Brain pericyte (primary cell): ENCODE data around the gene TTC9.

Experiments
- DNase-seq: peaks from one replicate; pipeline ENCODE4 v3.0.0-alpha.2; 2012; ENCODE audit warnings: low read depth, low spot score

Gene TTC9

DNA sequence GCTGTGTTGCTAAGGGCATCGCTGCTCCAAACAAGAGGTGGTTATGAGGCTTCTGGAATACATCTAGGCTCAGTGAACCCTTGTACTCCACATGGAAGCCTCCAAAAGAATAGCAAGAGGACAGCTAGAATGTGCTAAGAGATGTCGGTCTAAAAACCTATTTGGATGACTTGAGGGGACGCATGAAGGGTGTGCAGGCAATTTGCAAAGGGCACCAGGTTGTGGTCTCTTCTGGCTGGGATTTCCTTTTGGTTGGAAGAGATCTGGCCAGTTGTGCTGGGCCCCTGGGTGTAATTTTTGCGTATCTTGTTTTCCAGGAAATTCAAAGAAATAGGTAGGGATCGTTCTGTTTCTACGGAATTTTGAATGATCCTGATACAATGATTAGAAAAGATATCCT, 4.2 kb downstream of the TTC9 start:
- no peak for DNase-seq

DNA sequence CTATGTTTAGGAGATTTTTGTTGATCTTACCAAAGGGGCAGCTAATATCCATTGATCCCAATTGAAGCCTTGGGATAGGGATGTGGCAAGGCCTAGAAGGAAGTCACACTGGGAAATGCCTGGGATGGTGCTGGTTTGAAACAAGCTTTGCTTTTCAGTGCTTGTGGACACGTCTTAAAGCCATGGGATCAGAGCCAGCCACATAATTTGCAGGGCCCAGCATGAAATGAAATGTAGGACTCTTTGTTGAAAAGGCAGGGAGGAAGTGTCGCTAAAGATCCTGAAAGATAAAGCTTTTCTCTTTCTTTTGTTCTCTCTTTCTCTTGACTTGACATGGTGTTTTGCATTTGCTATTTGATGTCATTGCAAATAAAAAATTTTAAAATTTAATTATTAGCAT, 5.0 kb downstream of the TTC9 start:
- DNase-seq: no peak

DNA sequence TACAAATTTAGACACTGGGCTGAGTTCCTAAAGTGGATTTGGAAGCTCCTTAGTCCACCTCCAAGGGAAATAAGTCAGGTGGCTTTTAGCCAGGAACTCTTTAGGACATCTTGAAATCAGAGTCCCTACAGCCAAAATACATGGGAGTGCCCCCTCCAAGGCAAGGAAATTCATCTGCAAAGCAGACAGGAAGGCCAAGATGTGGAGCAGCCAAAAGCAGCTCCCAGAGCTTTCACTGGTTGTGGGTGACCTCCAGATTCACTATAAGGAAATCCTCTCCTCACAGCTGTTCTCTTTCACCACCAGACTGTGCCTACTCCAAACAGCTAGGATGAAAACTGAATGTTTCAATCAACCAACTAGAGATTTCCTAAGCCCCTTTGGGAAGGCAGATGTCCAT, 6.6 kb downstream of the TTC9 start:
- DNase-seq: no peak

DNA sequence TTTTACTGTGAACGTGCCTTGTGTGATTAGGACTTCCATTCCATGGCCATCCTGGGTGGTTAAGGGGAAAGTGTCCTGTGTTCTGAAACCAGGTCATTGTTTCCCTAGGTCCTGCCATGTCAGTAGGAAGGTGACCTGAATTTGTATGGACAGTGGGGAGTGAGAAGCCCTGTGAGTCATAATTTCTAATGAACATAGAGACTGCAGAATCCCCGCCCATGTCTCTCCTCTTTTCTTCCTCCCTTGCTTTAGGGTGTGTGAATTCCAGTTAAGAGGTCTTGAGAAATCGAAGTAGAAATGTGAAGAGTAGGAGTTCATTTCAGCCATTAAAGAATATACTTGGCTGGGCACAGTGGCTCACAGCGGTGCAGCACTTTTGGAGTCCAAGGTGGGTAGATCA, 8.1 kb downstream of the TTC9 start:
- no peak for DNase-seq

DNA sequence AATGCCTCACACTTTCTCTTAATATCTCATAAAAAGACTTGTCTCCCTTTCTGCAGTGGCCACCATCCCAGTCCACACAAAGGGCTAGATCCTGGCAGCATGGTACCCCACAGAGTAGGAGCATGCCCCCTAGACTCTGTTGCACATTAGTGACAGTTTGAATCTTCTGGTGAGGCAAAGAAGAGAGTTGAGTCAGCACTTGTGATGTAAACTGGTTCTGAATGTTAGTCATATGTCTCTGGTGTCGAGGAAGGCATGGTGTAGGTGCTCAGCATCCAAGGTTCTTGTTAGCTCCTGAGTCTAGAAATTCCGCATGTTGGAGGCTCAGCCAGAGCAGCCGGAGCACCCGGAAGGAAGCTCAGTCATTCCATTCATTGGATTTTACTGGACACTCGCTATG, 9.8 kb downstream of the TTC9 start:
- no peak for DNase-seq

DNA sequence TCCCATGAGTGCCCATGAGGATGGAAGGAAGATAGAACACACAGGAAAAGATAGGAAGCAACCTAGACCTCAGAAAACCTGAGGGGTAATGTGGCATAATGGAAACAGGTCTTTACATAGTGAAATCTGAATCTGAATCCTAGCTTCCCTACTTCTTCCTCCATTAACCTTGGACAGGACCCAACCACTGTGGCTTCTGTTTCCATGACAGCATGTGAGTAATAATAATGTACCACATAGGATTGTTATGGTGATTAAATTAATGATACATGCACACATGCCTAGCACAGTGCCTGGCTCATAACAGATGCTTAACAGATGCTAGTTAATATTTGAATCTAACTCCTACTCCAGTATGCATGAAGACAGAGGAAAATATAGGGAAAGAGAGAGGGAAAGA, 11.2 kb downstream of the TTC9 start:
- no peak for DNase-seq

DNA sequence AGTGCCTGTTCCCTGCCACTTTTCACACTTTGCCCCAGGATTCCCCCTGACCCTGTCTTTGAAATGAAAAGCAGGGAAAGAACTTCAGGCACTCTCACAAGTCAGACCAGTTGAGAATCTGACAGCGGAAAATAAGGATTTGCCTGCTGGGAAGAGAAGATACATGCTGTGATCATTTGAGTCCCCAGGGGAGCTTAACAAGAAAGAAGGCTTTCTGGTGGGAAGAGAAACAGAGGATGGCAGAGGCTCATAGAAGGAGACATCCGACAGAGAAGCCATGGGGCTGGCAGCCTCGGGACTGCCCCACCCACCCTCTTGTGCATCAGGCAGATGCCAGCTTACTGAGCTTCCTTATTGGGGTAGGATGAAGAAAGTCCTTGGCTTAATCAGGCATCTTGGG, 11.9 kb downstream of the TTC9 start:
- no peak for DNase-seq

DNA sequence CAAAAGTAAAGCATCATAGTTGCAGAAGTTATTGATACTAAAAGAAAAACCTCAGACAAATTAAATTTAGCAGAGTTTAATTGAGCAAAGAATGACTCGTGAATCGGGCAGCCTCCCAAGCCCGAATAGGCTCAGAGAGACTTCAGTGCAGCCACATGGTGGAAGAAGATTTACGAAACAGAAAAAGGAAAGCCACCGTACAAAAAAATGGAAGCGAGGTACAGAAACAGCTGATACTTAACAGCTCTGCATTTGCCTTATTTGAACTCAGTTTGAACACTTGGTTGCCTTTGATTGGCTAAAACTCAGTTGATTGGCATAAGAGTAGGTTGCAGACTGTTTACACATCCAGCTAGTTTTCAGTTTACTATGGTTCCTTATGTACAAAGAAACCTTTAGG, 12.9 kb downstream of the TTC9 start:
- DNase-seq: no peak

DNA sequence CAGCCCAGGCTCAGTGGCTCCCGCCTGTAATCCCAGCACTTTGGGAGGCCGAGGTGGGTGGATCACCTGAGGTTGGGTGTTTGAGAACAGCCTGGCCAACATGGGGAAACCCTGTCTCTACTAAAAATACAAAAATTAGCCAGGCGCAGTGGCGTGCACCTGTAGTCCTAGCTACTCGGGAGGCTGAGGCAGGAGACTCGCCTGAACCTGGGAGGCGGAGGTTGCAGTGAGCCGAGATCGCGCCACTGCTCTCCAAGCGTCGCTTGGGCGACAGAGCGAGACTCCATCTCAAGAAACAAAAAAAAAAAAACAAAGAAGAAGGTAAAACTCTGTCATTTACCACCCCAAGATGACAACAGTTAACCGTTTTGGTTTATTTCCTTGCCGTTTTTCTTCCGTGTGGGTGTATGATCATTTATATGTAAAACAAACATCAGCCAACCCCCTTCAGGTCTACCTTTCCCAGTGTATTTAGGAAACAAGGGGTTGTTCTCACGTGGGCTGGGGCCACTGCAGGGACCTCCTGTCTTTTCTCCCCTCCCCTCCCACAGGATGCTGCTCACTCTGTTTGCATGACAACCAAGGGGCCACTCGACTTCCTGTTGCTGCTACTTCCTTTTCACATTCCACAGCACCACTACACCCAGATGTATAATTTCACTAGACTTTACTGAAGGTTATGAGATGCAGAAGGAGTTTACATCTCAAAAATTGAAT, 13.6 kb downstream of the TTC9 start:
- DNase-seq: no peak

DNA sequence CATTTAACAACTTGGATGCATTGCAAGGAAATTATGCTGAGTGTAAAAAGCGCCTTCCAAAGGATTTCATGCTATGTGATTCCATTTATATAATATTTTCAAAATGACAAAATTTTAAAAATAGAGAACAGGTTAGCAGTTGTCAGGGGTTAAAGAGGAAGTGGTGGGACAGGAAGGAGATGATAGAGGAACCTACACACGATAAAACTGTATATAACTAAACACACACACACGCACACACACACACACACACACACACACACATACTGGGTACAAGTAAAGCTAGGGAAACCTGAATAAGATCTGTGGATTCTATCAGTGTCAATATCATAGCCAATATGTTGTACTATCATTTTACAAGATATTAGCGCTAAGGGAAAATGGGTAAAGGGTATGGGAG, 17.2 kb downstream of the TTC9 start:
- DNase-seq: no peak

DNA sequence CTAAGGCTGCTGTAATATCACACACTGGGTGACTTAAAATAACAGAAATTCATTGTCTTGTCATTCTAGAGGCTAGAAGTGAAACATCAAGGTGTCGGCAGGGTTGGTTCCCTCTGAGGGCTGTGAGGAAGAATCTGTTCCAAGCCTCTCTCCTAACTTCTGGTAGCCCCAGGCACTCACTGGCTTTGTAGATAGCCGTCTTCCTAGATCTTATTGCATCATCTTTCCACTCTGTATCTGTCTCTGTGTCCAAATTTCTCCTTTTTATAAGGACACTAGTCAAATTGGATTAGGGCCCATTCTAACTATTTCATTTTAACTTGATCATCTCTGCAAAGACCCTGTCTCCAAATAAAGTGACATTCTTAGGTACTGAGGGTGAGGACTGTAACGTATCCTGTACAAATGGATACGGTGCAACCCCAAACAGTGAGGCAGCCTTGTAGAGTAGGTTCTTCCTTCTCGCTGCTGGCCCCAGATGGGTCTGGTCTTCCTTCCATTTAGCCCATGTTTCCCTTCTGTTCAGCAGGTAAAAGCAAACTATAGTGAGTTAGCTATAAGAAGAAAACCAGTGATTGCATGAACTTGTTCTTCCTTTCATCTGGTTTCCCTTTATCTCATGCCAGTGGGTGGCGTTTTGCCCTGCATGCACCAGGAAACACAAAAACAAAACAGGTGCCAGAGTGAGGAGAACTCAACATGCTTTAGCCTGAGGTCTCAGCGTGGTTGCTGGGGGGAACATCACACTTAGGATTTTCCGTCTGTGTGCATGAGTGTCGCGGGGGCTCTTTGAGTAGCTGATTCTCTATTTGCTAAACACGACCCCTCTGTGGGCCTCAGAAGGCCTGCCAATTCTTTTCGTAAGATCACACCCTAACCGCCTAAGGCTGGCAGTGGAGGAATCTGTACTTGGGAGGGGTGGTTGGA, 19.5 kb downstream of the TTC9 start:
- DNase-seq: no peak

DNA sequence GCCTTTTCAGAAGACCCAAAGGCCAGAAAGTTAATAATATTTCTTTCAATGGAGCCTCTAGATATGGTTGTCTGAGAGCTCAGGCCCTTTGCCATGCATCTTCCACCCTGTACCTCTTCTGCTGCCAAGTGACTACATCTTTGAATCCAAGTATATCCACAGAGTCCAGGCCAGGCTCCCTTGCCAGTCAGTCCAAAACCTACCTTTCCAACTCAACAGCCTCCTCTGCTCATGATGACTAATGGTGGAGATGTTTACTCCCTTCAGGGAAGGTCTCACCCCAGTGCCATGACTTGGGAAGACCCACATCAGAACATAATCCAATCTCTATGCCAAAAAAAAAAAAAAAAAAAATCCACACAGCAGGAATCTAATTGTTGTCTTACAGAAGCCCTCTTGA, 20.4 kb downstream of the TTC9 start:
- no peak for DNase-seq

DNA sequence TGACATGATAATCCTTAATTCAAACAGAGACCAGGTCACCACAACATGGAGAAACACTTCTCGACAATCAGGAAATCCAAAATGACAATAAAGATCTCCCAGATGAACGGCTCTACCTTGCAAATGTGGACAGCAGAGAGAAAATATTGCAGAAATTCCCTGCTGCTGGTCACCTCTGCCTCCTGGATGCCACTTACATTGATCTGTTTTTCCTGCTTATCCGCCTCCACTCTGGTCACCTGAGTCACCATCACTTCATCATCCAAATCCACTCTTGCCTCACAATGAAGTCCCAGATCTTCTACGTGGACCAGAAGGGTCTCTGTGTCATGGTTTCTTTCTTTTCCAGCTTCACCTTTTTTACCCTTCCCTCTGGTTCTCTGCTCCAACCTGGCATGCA, 21.1 kb downstream of the TTC9 start:
- no peak for DNase-seq

DNA sequence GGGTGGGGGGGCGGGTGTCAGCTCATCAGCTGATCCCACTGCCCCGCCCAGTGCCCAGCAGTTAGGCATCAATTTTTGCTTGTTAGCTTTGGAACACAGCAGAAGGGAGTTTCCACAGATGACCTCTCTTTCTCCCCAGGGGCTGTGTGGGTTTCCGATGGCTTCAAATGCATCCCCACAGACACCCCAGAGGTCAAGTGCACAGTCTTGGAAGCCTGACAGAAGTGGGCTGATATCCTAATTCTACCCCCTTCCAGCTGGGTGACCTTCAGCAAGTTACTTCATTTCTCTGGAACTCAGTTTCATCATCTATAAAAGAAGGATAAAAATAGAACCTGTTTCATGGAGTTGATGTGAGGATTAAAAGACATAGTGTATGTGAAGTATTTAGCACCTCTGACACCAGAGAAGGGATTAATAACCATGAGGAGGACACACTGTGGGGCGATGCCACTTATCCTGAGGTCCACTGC, 22.0 kb downstream of the TTC9 start:
- DNase-seq: no peak

DNA sequence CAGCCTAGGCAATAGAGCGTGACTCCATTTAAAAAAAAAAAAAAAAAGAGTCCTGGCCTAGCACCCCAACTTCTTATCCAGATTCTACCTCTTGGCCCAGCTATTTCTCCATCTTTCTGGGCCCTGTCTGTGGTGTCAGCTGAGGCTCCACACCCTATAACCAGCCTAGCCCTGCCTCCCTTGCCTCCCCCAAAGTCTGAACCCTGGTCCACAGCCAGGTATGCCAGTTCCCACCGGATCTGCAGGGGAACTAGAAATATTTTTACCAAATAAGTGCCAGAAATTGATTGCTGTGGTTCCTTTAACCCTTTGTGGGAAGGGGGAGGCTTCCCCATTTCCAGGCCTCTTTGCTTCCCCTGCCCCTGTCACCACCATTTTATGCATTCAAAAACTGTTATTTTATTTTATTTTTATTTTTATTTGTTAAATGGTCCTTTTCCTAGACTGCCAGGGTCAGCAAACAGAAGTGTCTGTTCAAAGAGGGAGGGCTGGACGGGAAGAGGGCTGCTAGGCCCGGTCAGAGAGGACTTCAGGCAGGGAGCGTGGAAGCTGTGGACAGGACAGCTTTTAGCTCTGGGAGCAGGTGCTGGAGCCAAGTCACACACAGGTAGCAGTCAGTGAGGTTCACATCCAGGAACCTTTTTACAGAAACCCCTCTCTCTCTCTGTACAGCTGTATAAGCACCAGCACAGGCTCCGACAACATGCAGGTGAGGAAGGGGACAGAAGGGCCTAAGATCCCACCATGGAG, 23.2 kb downstream of the TTC9 start:
- DNase-seq: no peak

DNA sequence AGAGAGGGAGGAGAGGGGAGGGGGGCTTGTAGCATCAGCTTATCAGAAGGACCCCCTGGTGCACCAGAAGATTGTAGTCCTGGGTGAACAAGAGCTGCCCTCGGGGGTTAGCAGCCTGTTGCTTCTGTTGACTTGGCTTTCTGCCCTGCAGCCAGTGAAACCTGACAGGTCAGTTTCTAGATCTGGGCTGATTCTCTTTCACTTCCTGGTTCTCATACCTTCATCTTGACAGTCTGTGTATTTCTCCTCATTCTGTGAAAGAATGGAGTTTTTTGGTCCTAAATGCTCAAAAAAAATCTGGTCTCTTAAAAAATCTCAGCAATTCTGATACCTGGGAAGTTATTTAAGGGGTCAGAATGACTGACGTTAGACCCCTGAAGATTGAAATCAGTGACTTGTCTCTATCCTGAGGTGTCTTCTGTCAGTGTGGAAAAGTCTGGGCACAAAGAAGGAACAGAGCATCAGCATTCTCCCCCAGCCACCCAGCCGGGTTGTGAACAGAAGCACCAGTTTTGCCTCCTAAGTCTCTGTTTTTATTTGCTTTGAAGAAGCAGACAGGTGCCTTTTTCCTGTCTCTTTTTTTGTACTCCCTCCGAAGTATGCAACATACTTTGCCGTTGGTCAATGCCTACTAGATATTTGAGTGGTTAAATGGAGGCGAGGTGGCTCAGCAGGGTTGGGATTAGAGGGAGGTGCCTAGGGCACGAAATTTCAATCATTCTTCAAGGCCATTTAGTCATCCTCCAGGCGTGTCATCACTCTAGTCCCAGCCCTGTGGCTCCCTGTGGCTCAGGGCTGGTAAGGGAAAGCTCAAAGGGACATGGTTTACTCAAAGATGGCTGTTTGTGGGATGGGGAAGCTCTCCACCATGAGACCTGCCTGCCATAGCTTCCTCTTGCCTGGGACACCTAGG, 24.0 kb downstream of the TTC9 start:
- DNase-seq: no peak

DNA sequence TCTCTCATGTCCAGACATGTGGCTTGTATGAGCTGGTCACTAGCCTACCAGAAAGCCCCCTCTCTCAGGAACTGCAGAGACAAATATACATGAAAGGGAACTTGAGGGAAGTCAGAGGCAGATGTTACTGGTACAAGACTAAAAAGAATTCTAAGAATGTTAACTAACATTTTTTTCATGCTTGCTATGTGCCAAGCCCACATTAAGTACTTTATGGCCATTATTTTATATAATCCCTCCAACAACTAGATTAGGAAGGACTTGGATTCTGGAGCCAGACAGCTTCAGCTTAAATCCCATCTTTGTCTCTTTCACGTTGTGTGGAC, 24.6 kb downstream of the TTC9 start:
- no peak for DNase-seq

DNA sequence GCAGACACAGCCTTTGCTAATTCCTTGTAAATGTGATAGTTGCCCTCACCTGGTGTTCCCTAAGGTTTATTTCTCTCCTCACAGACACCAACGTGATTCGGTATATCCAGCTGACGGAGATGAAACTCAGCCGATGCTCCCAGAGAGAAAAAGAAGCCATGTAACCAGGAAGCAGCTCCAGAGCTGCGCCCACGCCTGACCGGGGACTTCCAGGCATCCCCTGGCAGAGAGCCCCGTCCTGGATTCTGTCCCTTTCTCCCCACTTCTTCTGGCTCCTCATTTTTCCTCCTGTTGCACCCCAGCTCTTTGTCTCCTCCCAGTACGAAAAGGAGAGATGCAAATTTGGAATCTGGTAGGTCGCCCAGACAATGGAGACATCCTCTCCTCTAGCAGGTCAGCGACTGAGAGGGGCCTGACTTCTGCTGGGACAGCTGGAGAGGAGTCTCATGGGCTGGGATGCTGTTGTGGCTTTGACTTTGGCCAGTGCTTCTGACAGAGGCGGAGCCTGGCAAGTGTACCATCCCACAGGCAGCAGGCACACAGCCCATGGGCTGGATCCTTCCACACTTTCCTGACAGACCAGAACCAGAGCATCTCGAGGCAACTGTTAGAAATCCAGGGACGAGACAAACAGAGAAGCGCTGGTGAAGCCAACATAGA, 29.4 kb downstream of the TTC9 start:
- no peak for DNase-seq

DNA sequence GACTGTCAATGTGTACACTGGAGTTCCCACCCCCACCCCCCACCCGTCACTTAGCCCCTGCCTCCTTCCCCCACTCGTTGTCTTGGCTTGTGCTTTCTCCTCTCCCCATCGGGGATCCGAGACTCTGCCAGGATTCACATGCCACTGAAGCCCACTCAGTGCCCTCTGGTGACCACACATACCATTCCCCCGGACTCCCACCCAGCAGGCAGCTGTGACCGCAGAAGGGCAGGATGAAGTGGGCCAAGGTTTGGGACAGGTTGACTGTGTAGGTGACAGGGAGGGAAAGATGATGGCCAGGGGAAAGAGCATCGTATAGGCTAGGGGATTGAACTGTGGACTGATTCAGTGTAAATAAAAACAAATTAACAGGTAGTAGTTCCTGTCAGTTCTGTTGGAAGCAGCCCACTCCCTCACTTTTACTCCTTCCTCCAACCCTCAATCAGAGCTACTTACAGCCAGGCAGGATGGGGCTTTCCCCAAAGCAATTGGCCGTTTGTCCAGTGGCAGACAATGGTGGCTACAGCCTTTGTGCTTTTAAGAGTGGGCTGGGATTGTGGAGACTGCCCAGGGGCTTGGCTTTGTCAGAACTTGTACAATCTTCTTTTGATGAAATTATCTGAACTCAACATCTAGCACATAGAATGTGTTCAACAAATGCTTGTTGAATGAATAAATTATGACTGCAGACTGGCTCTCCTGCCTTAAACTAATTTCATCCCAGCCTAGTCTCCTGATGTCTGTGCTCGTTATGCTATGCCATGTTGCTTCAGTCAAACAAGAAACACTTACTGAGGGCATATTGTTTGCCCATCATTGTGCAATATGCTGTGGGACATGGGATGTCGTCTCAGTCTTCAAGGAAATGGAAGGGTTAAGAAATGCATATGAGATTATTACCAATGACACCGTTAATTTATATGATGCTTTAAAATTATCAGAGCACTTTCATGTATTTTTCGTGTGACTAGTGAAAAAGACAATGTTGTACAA, 30.2 kb downstream of the TTC9 start:
- no peak for DNase-seq

DNA sequence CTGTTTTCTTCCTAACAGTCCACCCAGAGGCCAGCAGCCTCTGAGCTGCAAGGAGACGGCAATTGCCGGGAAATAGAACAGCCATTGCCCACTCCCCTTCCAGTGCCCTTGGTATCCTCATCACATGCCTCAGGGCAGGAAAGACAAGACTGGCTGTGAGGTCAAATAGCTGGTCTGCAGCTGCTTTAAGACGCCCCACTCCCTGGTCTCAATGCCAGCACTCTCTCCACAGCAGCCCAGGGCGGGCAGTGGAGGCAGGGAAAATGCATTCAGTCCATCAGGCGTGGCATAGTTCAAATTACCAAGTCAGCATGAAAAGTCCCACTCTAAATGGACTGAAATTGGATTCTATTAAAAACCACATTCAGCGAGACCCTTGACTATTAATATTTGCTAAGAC, 35.6 kb downstream of the TTC9 start:
- DNase-seq: no peak
